ENCODE data around the gene TRIP6. TPM values are rescaled to one million over a fixed set of nuclear protein-coding genes. Genes with fewer than 3 reads are reported as not detected.

The TRIP6 gene
- total RNA-seq, 4 donors from 2014 or later = 66.3 to 113 (median 80.7) TPM

DNA sequence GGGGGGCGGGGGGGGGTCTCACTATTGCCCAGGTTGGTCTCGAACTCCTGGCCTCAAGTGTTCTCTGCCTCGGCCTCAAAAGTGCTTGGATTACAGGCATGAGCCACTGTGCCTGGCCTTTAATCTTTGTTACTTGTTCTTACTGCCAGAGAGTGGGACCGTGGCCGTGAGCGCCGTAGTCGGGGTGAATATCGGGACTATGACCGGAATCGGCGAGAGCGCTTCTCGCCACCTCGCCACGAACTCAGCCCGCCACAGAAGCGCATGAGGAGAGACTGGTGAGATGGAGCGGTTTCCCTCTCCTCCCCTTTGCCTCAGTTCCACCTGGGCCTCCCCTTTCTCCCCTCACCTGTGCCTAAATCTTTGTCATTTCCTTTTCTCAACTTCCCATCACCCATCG, 13.9 kb downstream of the TRIP6 start:
- 97% methylated on average over 20 of the region's 20 CpGs for WGBS
- peaks cover 31% of the 10 kb centered on the region for H3K4me1 ChIP-seq
- peaks cover 54% of the 10 kb centered on the region for H3K36me3 ChIP-seq
- TF ChIP-seq CTCF (IDR thresholded peaks at IDR 0.05) (no peak), POLR2AphosphoS5 (IDR thresholded peaks at IDR 0.05) (no peak), POLR2A (IDR thresholded peaks at IDR 0.05) (no peak), EP300 (IDR thresholded peaks at IDR 0.05) (no peak)
- no peak overlapping the region for H3K4me3 ChIP-seq
- DNase-seq (ENCODE audit: low spot score in 2 of 2) = no peak
- no peaks in the 10 kb centered on the region for H3K9me3 ChIP-seq
- H3K27me3 ChIP-seq = no peaks in the 10 kb centered on the region
- H3K27ac ChIP-seq = no peak overlapping the region

GRCh38 chr7:100882201-100882600, 15.0 kb downstream of the TRIP6 start:
- H3K27me3 ChIP-seq = no peaks in the 10 kb centered on the region
- TF ChIP-seq CTCF (IDR thresholded peaks at IDR 0.05) = no peak
- TF ChIP-seq POLR2A (IDR thresholded peaks at IDR 0.05) = no peak
- TF ChIP-seq POLR2AphosphoS5 (IDR thresholded peaks at IDR 0.05) = no peak
- TF ChIP-seq EP300 (IDR thresholded peaks at IDR 0.05) = no peak
- DNase-seq (ENCODE audit: low spot score in 2 of 2) = no peak
- H3K27ac ChIP-seq = no peak overlapping the region
- H3K9me3 ChIP-seq = no peaks in the 10 kb centered on the region
- peaks cover 20% of the 10 kb centered on the region for H3K4me1 ChIP-seq
- peaks cover 64% of the 10 kb centered on the region for H3K36me3 ChIP-seq
- 94% methylated on average over 9 of the region's 9 CpGs for WGBS
- H3K4me3 ChIP-seq = no peak overlapping the region

- peaks cover 21% of the 10 kb centered on the region for H3K4me1 ChIP-seq
- H3K4me3 ChIP-seq = no peak overlapping the region
- WGBS = 91% methylated on average over 23 of the region's 24 CpGs
- no peak overlapping the region for H3K27ac ChIP-seq
- no peaks in the 10 kb centered on the region for H3K9me3 ChIP-seq
- H3K36me3 ChIP-seq = peaks cover 72% of the 10 kb centered on the region
- DNase-seq (ENCODE audit: low spot score in 2 of 2) = no peak
- no peak for TF ChIP-seq POLR2AphosphoS5 (IDR thresholded peaks at IDR 0.05)
- H3K27me3 ChIP-seq = no peaks in the 10 kb centered on the region
Observed at GRCh38 chr7:100882785-100883526, 15.8 kb downstream of the TRIP6 start.

GRCh38 chr7:100884736-100885439, 17.7 kb downstream of the TRIP6 start:
- Histone ChIP-seq H3K4me1 (peaks cover 26% of the 10 kb centered on the region), H3K4me3 (no peak overlapping the region), H3K27me3 (no peaks in the 10 kb centered on the region), H3K27ac (no peak overlapping the region), H3K9me3 (no peaks in the 10 kb centered on the region), H3K36me3 (peaks cover 78% of the 10 kb centered on the region)
- DNase-seq (ENCODE audit: low spot score in 2 of 2) = no peak
- TF ChIP-seq EP300 (IDR thresholded peaks at IDR 0.05) (no peak), CTCF (IDR thresholded peaks at IDR 0.05) (no peak), POLR2AphosphoS5 (IDR thresholded peaks at IDR 0.05) (no peak), POLR2A (IDR thresholded peaks at IDR 0.05) (no peak)
- WGBS = 91% methylated on average over 29 of the region's 29 CpGs

DNA sequence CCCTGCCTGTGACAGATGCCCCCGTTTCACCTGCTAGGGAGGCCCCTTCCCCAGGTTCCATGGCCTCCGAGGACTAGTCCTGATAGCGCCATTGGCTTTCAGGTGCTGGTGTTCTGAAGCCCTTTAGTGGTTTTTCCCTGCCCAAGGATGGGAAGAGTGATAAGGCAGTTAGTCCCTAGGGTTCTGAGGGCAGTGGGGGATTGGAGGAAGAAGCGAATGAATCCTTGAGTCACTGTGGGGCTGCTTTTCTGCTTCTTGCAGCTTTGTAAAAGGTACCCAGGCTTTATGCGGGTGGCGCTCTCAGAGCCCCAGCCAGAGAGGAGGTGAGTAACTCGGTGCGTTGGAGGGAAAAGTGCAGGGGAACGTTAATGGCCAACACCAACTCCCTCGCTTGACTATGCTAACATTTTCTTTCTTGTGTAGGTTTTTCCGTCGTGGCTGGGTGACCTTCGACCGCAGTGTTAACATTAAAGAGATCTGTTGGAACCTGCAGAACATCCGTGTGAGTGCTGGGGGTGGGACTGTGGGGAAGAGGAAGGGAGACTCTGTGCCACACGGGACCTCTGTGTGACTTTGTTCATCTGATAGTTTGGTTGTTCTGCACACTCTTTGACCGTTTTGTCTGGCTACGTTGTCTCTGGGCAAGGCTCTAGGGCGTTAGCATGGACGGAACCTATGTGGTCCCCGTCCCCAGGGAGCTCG, 18.4 kb downstream of the TRIP6 start:
- Histone ChIP-seq H3K9me3 (no peaks in the 10 kb centered on the region), H3K27ac (no peak overlapping the region), H3K27me3 (no peaks in the 10 kb centered on the region), H3K36me3 (peaks cover 77% of the 10 kb centered on the region), H3K4me3 (no peak overlapping the region), H3K4me1 (peaks cover 31% of the 10 kb centered on the region)
- DNase-seq (ENCODE audit: low spot score in 2 of 2) = no peak
- 84% methylated on average over 22 of the region's 22 CpGs for WGBS
- TF ChIP-seq EP300 (IDR thresholded peaks at IDR 0.05) (no peak), POLR2AphosphoS5 (IDR thresholded peaks at IDR 0.05) (no peak), CTCF (IDR thresholded peaks at IDR 0.05) (no peak), POLR2A (IDR thresholded peaks at IDR 0.05) (no peak)
